Urinary bladder (tissue), 4 donors: ENCODE results near the gene VCY. TPM values are rescaled to one million over a fixed set of nuclear protein-coding genes. Genes with fewer than 3 reads are reported as not detected.
"Not testable (repeated sequence)": the region's sequence is repeated elsewhere in the genome, so short reads cannot be mapped to it uniquely, and the experiment has no call there.

Experiments used
- DNase-seq: peaks from one replicate; pipeline ENCODE4 v3.0.0-alpha.2; 2015; ENCODE audit errors: extremely low spot score
- H3K27ac ChIP-seq: one replicate; pipeline ENCODE4 v1.5.1; 2013; ENCODE audit warnings: low read depth, mild to moderate bottlenecking, moderate library complexity
- H3K36me3 ChIP-seq: one replicate; pipeline ENCODE4 v1.6.1; 2013; ENCODE audit warnings: mild to moderate bottlenecking, moderate library complexity; ENCODE audit not compliant: insufficient read depth
- H3K4me1 ChIP-seq: one replicate; pipeline ENCODE4 v1.6.1; 2013; ENCODE audit warnings: mild to moderate bottlenecking, moderate library complexity; ENCODE audit not compliant: insufficient read depth
- H3K4me3 ChIP-seq: one replicate; pipeline ENCODE4 v1.5.1; 2013; ENCODE audit warnings: low read depth, low read length
- WGBS: extraction: QIAGEN DNeasy Blood & Tissue Kit; methylation state at CpG from one replicate; pipeline ENCODE4 v1.1.7; 2013; 5-methylcytosine and 5-hydroxymethylcytosine counted together
- polyA plus RNA-seq: library from polyadenylated mRNA; stranded (reverse); fragments of 200-250 nt; gene quantifications from one replicate; pipeline ENCODE4 v1.2.3, GENCODE V29; 2013
- total RNA-seq: library from RNA; depleted of rRNA; stranded (reverse); fragments of >200 nt; gene quantifications from one replicate; pipeline ENCODE4 v1.2.3, GENCODE V29; 2014
- donor health status: healthy with polysubstance abuse.
- donor health status: healthy.

VCY gene
- total RNA-seq (not detected), polyA plus RNA-seq (not detected)

GRCh38 chrY:13986373-13986772, at the start of gene VCY:
Gene VCY, minus strand, starts transcription at chrY:13986473. Its CDS starts 33 bp downstream, at chrY:13986440.
- not testable (repeated sequence) for DNase-seq, H3K4me1 ChIP-seq, H3K36me3 ChIP-seq, H3K4me3 ChIP-seq, H3K27ac ChIP-seq
- no CpG with 5 or more reads among the region's 19 CpGs for WGBS

- H3K4me1 ChIP-seq, H3K36me3 ChIP-seq, H3K4me3 ChIP-seq, H3K27ac ChIP-seq, DNase-seq: not testable (repeated sequence)
- WGBS, result no CpG with 5 or more reads among the region's 2 CpGs
These were observed 44.1 kb upstream of the VCY start for GRCh38 chrY:14030395-14030794.

GRCh38 chrY:14011916-14012315, 25.6 kb upstream of the VCY start:
- DNase-seq, H3K36me3 ChIP-seq: not testable (repeated sequence)
- no CpG with 5 or more reads among the region's 2 CpGs for WGBS

GRCh38 chrY:13942406-13942805, 43.9 kb downstream of the VCY start:
- H3K36me3 ChIP-seq, H3K27ac ChIP-seq, H3K4me1 ChIP-seq, DNase-seq, H3K4me3 ChIP-seq: not testable (repeated sequence)
- WGBS, result 86% methylated on average over 2 of the region's 2 CpGs

More at GRCh38 chrY:14011916-14012315, 25.6 kb upstream of the VCY start:
- not testable (repeated sequence) for H3K4me3 ChIP-seq, H3K27ac ChIP-seq, H3K4me1 ChIP-seq

Other genes starting within 250 kb of the VCY start
- gene VCY1B, start 69.8 kb upstream of the VCY start, total RNA-seq, result not detected
- gene VCY1B, start 69.8 kb upstream of the VCY start, polyA plus RNA-seq, result not detected